ENCODE data around the gene CNKSR2. TPM values are rescaled to one million over a fixed set of nuclear protein-coding genes. Genes with fewer than 3 reads are reported as not detected.

The CNKSR2 gene
- total RNA-seq = 10 to 100 TPM in 1 of 4 donors, 1 to 10 TPM in 3; 4.1 to 17.6 (median 8.4) TPM

DNA sequence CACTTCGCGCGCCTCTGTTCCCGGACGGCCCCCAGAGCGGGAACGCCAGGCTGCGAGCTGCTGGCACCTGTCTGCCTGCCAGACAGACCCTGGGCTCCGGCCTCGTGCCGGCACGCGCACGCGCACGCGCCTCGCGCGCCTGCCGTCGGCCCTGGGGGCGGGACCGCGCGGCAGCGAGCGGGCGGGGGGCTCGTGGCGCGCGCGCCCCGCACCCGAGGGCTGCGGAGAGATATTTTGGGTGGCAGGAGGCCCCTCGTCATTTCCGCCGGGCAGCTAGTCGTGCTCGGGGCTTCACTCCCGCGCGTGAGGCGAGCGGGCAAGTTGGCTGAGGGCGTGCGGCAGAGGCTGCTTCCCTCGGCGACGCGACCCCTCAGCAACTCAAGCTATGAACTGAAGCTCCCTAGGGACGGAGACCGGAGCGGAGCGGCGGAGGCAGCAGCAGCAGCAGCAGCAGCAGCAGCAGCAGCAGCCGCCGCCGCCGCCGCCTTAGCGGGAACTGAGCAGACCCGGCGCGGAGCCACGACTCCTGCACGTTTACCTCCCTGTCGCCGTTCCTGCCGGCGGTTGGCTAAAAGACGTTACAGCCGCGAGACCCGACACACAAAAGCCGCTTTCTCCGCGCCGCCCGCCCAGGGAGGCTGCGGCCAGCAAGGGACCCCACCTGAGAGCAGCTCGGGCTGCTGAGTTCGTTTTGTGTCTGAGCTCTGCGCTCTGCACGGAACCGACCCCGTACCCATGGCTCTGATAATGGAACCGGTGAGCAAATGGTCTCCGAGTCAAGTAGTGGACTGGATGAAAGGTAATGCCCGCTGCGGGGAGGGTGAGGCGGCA, at the start of gene CNKSR2:
Gene CNKSR2 (plus strand): TSS at position 256 of the 831 bp plus-strand sequence. CDS start 480 bp downstream, at position 736.
- TF ChIP-seq, protein P1, sequence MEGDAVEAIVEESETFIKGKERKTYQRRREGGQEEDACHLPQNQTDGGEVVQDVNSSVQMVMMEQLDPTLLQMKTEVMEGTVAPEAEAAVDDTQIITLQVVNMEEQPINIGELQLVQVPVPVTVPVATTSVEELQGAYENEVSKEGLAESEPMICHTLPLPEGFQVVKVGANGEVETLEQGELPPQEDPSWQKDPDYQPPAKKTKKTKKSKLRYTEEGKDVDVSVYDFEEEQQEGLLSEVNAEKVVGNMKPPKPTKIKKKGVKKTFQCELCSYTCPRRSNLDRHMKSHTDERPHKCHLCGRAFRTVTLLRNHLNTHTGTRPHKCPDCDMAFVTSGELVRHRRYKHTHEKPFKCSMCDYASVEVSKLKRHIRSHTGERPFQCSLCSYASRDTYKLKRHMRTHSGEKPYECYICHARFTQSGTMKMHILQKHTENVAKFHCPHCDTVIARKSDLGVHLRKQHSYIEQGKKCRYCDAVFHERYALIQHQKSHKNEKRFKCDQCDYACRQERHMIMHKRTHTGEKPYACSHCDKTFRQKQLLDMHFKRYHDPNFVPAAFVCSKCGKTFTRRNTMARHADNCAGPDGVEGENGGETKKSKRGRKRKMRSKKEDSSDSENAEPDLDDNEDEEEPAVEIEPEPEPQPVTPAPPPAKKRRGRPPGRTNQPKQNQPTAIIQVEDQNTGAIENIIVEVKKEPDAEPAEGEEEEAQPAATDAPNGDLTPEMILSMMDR (IDR thresholded peaks at IDR 0.05; ENCODE audit: low read depth) = no peak

GRCh38 chrX:21354725-21355124, 19.5 kb upstream of the CNKSR2 start:
- TF ChIP-seq, protein P1 (IDR thresholded peaks at IDR 0.05; ENCODE audit: low read depth) = no peak

GRCh38 chrX:21355831-21356230, 18.4 kb upstream of the CNKSR2 start:
- TF ChIP-seq, protein P1 (IDR thresholded peaks at IDR 0.05; ENCODE audit: low read depth) = no peak

DNA sequence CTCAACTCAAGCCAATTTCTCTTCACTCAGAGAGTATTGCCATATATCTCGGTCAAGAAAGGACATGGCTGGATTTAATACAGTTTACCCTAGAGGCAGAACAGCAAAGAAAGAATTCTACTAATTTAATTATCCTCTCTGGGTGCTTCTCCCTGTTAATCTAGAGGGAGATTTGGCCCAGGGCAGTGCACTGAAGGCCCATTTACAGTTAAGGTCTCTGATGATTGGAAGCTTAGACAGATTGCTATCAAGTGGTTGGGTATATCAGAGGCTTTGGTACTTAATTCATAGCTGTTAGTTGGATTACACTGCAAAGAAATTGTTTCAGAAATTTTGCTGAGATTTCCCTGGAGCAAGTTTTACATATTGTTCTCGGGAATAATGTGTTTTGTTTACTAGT, 4.6 kb upstream of the CNKSR2 start:
- TF ChIP-seq, protein P1 (IDR thresholded peaks at IDR 0.05; ENCODE audit: low read depth) = no peak

- TF ChIP-seq, protein P1 (IDR thresholded peaks at IDR 0.05; ENCODE audit: low read depth) = no peak
Measured at GRCh38 chrX:21373001-21373400, 1.2 kb upstream of the CNKSR2 start.

DNA sequence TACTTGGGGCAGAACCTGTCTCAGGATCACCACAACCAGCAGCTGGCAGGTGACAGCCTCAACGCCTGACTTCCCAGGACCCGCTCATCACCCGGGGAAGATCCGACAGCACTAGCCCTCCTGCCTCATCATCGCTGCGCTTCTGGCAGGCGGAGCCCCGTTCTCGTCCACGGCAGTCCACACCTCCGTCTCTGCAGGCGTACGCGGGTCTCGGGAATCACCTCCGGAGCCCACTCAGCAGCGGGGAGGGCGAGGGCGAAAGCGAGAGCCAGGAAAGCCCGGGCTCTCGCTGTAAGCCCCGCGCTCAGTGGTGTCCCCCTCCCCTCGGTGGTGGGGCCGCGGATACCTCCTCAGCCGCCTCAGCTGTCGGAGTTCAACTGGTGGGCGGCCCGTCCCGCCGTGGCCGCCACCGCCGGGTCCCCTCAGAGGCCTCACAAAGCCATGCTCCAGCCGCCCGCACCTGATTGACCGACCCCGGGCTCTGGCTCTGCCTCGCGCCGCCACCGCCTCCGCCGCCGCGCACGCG, 518 bp upstream of the CNKSR2 start:
- TF ChIP-seq, protein P1 (IDR thresholded peaks at IDR 0.05; ENCODE audit: low read depth) = no peak

DNA sequence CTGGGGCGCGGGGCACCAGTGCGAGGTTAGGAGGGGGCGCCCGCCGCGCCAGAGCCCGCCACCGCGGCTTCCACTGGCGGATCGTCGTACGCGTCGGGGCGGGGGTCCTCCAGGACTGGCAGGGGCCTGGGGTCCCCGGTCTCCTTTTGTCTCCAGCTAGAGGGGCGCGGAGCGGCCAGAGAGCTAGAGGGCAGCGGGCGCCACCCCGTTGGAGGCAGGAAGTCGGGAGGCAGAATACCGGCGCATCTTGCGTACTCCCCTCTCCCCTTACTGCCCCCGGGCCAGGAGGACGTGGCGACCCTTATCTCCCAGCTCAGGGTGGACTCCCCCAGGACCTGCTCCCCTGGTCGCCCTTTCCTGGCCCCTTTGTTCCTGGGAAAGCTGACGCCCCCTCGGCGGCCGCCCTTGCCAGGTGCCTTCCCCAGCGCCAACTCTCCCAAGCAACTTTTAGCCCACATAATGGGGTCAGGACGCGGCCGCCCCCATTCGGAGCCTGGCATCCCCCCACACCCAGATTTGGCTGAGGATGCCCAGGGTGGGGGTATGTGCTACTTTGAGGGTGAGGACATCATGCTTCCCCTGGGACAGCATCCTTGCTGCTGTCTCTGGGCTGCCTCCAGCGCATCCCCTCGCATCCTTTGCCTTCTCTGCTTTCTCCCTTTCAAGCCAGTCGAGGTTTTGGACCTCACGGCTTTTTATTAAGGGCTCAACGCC, 933 bp downstream of the CNKSR2 start:
- TF ChIP-seq, protein P1 (IDR thresholded peaks at IDR 0.05; ENCODE audit: low read depth) = no peak
